Stomach (tissue), 4 donors: Measurements from ENCODE around the gene PRKAR2B.

Experiments used
- EP300 ChIP-seq: sonication (generic); formaldehyde crosslinking; IDR thresholded peaks from one replicate; pipeline ENCODE4 v1.6.1; 2017; ENCODE audit warnings: antibody characterized with exemption
- POLR2A ChIP-seq, 4 donors: fragments of 450-650 bp; IDR thresholded peaks; one replicate each; pipeline ENCODE4 v1.6.1; 2016; ENCODE audit warnings: antibody characterized with exemption in 4 of 4, control low read depth in 2 of 4, mild to moderate bottlenecking in 1 of 4, moderate library complexity in 1 of 4
- POLR2AphosphoS5 ChIP-seq, 3 donors: sonication (generic); formaldehyde crosslinking; IDR thresholded peaks; one replicate each; pipeline ENCODE4 v1.6.1; 2016; ENCODE audit warnings: antibody characterized with exemption in 3 of 3

- no peak for TF ChIP-seq EP300
- no peak for TF ChIP-seq POLR2A (IDR thresholded peaks at IDR 0.05)
- no peak for TF ChIP-seq POLR2AphosphoS5 (IDR thresholded peaks at IDR 0.05)
Observed at GRCh38 chr7:107044347-107045194, at the start of gene PRKAR2B.
